Endothelial cell of umbilical vein (primary cell): ENCODE results near the gene CBX6.

Experiments used
- CTCF ChIP-seq, 2 donors: IDR thresholded peaks; 1 replicate in 1 of 2; 2 replicates in 1 of 2; pipeline ENCODE4 v1.5.1; 2011; ENCODE audit warnings: low read length in 2 of 2, mild to moderate bottlenecking in 2 of 2, moderate library complexity in 2 of 2, control low read depth in 1 of 2, inconsistent platforms in 1 of 2, low read depth in 1 of 2; ENCODE audit not compliant: insufficient read depth in 1 of 2; ENCODE audit errors: extremely low read depth in 1 of 2
- EZH2 ChIP-seq: IDR thresholded peaks from 2 replicates; pipeline ENCODE4 v1.6.1; 2012; ENCODE audit warnings: borderline replicate concordance, low read depth, mild to moderate bottlenecking, moderate library complexity, low read length, inconsistent platforms; ENCODE audit not compliant: severe bottlenecking
- JUN ChIP-seq: IDR thresholded peaks from 2 replicates; pipeline ENCODE4 v1.6.1; 2011; ENCODE audit warnings: borderline replicate concordance, low read depth; ENCODE audit not compliant: insufficient read length, insufficient read depth
- MAX ChIP-seq: IDR thresholded peaks from 2 replicates; pipeline ENCODE4 v1.6.1; 2011; ENCODE audit not compliant: insufficient read depth, insufficient read length
- MYC ChIP-seq: IDR thresholded peaks from one replicate; pipeline ENCODE4 v1.6.1; 2011; ENCODE audit warnings: mild to moderate bottlenecking, low read depth, low read length
- POLR2A ChIP-seq: IDR thresholded peaks from 2 replicates; pipeline ENCODE4 v1.6.1; 2012; ENCODE audit warnings: low read depth, mild to moderate bottlenecking, control low read depth, low read length
- POLR2AphosphoS5 ChIP-seq: IDR thresholded peaks from 2 replicates; pipeline ENCODE4 v1.6.1; 2012; ENCODE audit warnings: low read depth, mild to moderate bottlenecking, control low read depth, low read length, moderate library complexity; ENCODE audit not compliant: insufficient read depth

- TF ChIP-seq POLR2AphosphoS5, result no peak
- TF ChIP-seq CTCF (IDR thresholded peaks at IDR 0.05; ENCODE audit: extremely low read depth in 1 of 2, insufficient read depth in 1 of 2, low read depth in 1 of 2, low read length in 2 of 2), result no peak
- no peak for TF ChIP-seq POLR2A
- no peak for TF ChIP-seq JUN
- no peak for TF ChIP-seq EZH2
- TF ChIP-seq MYC, result no peak
- TF ChIP-seq MAX, result no peak
These were observed 18.8 kb downstream of the CBX6 start for GRCh38 chr22:38853196-38853651.
